GM08714 (cell line): ENCODE data around the gene GJB1.

Source experiments
- H3K4me3 ChIP-seq: fragments of 200-500 bp; sonication (Bioruptor generic); 2 replicates; pipeline ENCODE4 v1.5.1; 2014; ENCODE audit warnings: mild to moderate bottlenecking, low read length, inconsistent platforms
- ZNF274 ChIP-seq: IDR thresholded peaks from 2 replicates; pipeline ENCODE4 v1.6.1; 2012; ENCODE audit warnings: mild to moderate bottlenecking, low read depth, low read length

Gene GJB1

GRCh38 chrX:71198066-71198465 is 25.0 kb upstream of the GJB1 start:
- TF ChIP-seq ZNF274 = no peak
- H3K4me3 ChIP-seq = peak overlapping the region; percentile 93

GRCh38 chrX:71199252-71200008 is 23.6 kb upstream of the GJB1 start:
- TF ChIP-seq ZNF274 = no peak

GRCh38 chrX:71210816-71211215 is 12.2 kb upstream of the GJB1 start:
- TF ChIP-seq ZNF274 = no peak
- no peak overlapping the region for H3K4me3 ChIP-seq

More at GRCh38 chrX:71199252-71200008, 23.6 kb upstream of the GJB1 start:
- H3K4me3 ChIP-seq = no peak overlapping the region

GRCh38 chrX:71212536-71212935 is 10.5 kb upstream of the GJB1 start:
- no peak overlapping the region for H3K4me3 ChIP-seq
- no peak for TF ChIP-seq ZNF274

- TF ChIP-seq ZNF274 = no peak
- H3K4me3 ChIP-seq = no peak overlapping the region
Measured at GRCh38 chrX:71214152-71214551, 8.9 kb upstream of the GJB1 start.

- H3K4me3 ChIP-seq = no peak overlapping the region
- no peak for TF ChIP-seq ZNF274
Measured at GRCh38 chrX:71214604-71215337, 8.3 kb upstream of the GJB1 start.

- TF ChIP-seq ZNF274 = no peak
- H3K4me3 ChIP-seq = no peak overlapping the region
Measured at GRCh38 chrX:71215338-71215912, 7.6 kb upstream of the GJB1 start.

GRCh38 chrX:71216485-71216884 is 6.5 kb upstream of the GJB1 start:
- no peak for TF ChIP-seq ZNF274
- H3K4me3 ChIP-seq = no peak overlapping the region

GRCh38 chrX:71217298-71217697 is 5.7 kb upstream of the GJB1 start:
- H3K4me3 ChIP-seq = no peak overlapping the region
- no peak for TF ChIP-seq ZNF274

GRCh38 chrX:71221145-71221544 is 1.9 kb upstream of the GJB1 start:
- TF ChIP-seq ZNF274 = no peak
- no peak overlapping the region for H3K4me3 ChIP-seq

GRCh38 chrX:71224098-71224708 is 1.2 kb downstream of the GJB1 start:
- TF ChIP-seq ZNF274 = no peak
- no peak overlapping the region for H3K4me3 ChIP-seq

GRCh38 chrX:71225009-71225408 is 2.0 kb downstream of the GJB1 start:
- H3K4me3 ChIP-seq = no peak overlapping the region
- TF ChIP-seq ZNF274 = no peak

- no peak for TF ChIP-seq ZNF274
- no peak overlapping the region for H3K4me3 ChIP-seq
Measured at GRCh38 chrX:71225676-71226075, 2.7 kb downstream of the GJB1 start.

- TF ChIP-seq ZNF274 = no peak
- no peak overlapping the region for H3K4me3 ChIP-seq
Measured at GRCh38 chrX:71227370-71228062, 4.5 kb downstream of the GJB1 start.
